Esophagus squamous epithelium (tissue), 4 donors: Measurements from ENCODE around the gene CENPU.

Experiments
- POLR2A ChIP-seq, 4 donors: fragments of 450-650 bp; IDR thresholded peaks; one replicate each; pipeline ENCODE4 v1.6.1; 2017; ENCODE audit warnings: antibody characterized with exemption in 4 of 4, mild to moderate bottlenecking in 4 of 4, moderate library complexity in 3 of 4
- TF ChIP-seq, protein P1 (sequence below), 6 experiments: fragments of 450-650 bp in 4 of 6; fragments of 200-600 bp in 2 of 6; sonication (generic) in 2 of 6; IDR thresholded peaks; one replicate each; pipeline ENCODE4 v1.5.1; 2016 to 2019; ENCODE audit warnings: antibody characterized with exemption in 6 of 6, mild to moderate bottlenecking in 4 of 6, moderate library complexity in 4 of 6

DNA sequence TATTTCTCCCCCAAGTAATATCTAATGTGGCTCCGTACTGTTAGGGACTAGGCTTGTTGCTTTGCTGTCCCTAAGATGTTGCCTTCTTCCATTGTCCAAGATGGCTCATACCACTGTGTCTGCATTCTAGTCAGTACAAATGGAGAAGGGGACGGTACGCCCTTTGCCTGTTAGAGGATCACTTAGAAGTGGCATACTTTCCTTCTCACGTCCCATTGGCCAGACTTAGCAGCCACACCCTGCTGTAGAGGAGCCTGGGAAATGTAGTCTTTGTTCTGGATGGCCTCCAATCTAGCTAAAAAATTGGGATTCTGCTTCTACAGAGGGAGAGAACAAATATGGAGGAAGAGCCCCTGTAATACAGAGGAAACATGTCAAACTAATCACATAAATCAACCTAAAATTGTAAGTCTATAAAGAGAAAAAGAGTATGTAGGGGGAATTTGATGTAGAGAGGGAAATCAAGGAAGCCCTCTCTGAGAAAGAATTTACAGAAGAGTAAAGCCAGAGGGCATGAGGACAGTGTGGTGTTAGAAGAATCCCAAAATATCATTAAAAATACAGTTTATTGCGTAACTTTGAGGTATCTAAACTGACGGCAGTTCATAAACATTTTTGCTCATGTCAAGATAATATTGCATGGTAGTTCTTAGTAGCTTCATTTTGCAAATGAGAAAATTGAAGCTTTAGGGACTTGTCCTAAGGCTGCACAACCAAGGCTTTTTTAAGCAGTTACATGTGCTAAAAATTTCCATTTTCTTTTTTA is 69.3 kb downstream of the CENPU start:
- TF ChIP-seq, protein P1, sequence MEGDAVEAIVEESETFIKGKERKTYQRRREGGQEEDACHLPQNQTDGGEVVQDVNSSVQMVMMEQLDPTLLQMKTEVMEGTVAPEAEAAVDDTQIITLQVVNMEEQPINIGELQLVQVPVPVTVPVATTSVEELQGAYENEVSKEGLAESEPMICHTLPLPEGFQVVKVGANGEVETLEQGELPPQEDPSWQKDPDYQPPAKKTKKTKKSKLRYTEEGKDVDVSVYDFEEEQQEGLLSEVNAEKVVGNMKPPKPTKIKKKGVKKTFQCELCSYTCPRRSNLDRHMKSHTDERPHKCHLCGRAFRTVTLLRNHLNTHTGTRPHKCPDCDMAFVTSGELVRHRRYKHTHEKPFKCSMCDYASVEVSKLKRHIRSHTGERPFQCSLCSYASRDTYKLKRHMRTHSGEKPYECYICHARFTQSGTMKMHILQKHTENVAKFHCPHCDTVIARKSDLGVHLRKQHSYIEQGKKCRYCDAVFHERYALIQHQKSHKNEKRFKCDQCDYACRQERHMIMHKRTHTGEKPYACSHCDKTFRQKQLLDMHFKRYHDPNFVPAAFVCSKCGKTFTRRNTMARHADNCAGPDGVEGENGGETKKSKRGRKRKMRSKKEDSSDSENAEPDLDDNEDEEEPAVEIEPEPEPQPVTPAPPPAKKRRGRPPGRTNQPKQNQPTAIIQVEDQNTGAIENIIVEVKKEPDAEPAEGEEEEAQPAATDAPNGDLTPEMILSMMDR (IDR thresholded peaks at IDR 0.05) = no peak
- TF ChIP-seq POLR2A (IDR thresholded peaks at IDR 0.05) = no peak
